HepG2 (cell line): ENCODE data around the gene MYL6. TPM values are rescaled to one million over a fixed set of nuclear protein-coding genes. Genes with fewer than 3 reads are reported as not detected.

Experiments used
- ATF4 ChIP-seq, 2 experiments: fragments of 450-650 bp in 1 of 2; sonication (generic) in 1 of 2; formaldehyde crosslinking; IDR thresholded peaks; 2 replicates each; pipeline versions ENCODE4 v1.5.0 to v1.8.0; 2020 to 2022; ENCODE audit warnings: mild to moderate bottlenecking in 1 of 2, missing genetic modification reagents in 1 of 2
- DNMT3B ChIP-seq: conservative IDR thresholded peaks from 2 replicates; pipeline ENCODE4 v1.6.1; 2016; ENCODE audit warnings: missing biosample characterization, control low read depth
- ELF3 ChIP-seq: IDR thresholded peaks from 2 replicates; pipeline ENCODE4 v1.6.1; 2016; ENCODE audit warnings: missing genetic modification reagents, missing compliant biosample characterization
- HDAC1 ChIP-seq: sonication (generic); formaldehyde crosslinking; IDR thresholded peaks from 2 replicates; pipeline ENCODE4 v1.5.1; 2020; ENCODE audit warnings: mild to moderate bottlenecking, missing genetic modification reagents
- HMGXB3 ChIP-seq: sonication (generic); formaldehyde crosslinking; IDR thresholded peaks from 2 replicates; pipeline ENCODE4 v1.4.0; 2020; ENCODE audit warnings: missing genetic modification reagents, borderline replicate concordance
- JDP2 ChIP-seq: sonication (generic); formaldehyde crosslinking; IDR thresholded peaks from 2 replicates; pipeline ENCODE4 v1.8.1; 2022; ENCODE audit warnings: missing genetic modification reagents, borderline replicate concordance
- KLF9 ChIP-seq: IDR thresholded peaks from 2 replicates; pipeline ENCODE4 v1.6.1; 2016; ENCODE audit warnings: low read depth
- MED8 ChIP-seq: sonication (generic); formaldehyde crosslinking; IDR thresholded peaks from 2 replicates; pipeline ENCODE4 v1.8.1; 2023; ENCODE audit warnings: mild to moderate bottlenecking, missing genetic modification reagents; ENCODE audit not compliant: insufficient replicate concordance
- NCOR1 ChIP-seq: fragments of 200-600 bp; sonication (generic); IDR thresholded peaks from 2 replicates; pipeline ENCODE4 v1.7.0; 2017; ENCODE audit warnings: antibody characterized with exemption, low read length, borderline replicate concordance
- SRY ChIP-seq: sonication (generic); formaldehyde crosslinking; IDR thresholded peaks from 2 replicates; pipeline ENCODE4 v1.8.0; 2022; ENCODE audit warnings: mild to moderate bottlenecking, missing genetic modification reagents
- XRCC5 ChIP-seq: fragments of 200-400 bp; formaldehyde crosslinking; optimal IDR thresholded peaks from 2 replicates; pipeline ENCODE3; 2017; ENCODE audit warnings: mild to moderate bottlenecking, low read length
- ZNF12 ChIP-seq: sonication (generic); formaldehyde crosslinking; IDR thresholded peaks from 2 replicates; pipeline ENCODE4 v1.5.0; 2020; ENCODE audit warnings: missing genetic modification reagents
- ZNF263 ChIP-seq: sonication (generic); formaldehyde crosslinking; IDR thresholded peaks from 2 replicates; pipeline ENCODE4 v1.4.0; 2020; ENCODE audit warnings: missing genetic modification reagents
- polyA plus RNA-seq, 8 experiments: library from polyadenylated mRNA; depleted of rRNA in 3 of 8; stranded (reverse) in 7 of 8; unstranded in 1 of 8; fragments of >200 nt; fragmentation: Illumina TruSeq in 4 of 8; extraction: Trizol in 4 of 8; gene quantifications; 2 replicates each; pipeline versions ENCODE4 v1.2.1 to v1.2.3, GENCODE V29; 2011 to 2016; ENCODE audit warnings: low read depth in 4 of 8, missing spikeins in 1 of 8, mixed read lengths in 1 of 8; ENCODE audit not compliant: insufficient read depth in 1 of 8
- total RNA-seq, 5 experiments: library from RNA; depleted of rRNA; stranded (reverse); fragments of >200 nt; fragmentation: Illumina TruSeq; extraction: Trizol; gene quantifications; 2 replicates each; pipeline ENCODE4 v1.2.3, GENCODE V29; 2016; ENCODE audit warnings: low read depth in 1 of 5
- TF ChIP-seq, protein P1 (sequence below), 2 experiments: sonication (generic) in 1 of 2; formaldehyde crosslinking in 1 of 2; IDR thresholded peaks; 2 replicates each; pipeline versions ENCODE4 v1.5.1 to v1.6.1; 2011 to 2020; ENCODE audit warnings: borderline replicate concordance in 1 of 2, low read depth in 1 of 2, low read length in 1 of 2, mild to moderate bottlenecking in 1 of 2, missing genetic modification reagents in 1 of 2, moderate library complexity in 1 of 2
- TF ChIP-seq, protein P2 (sequence below): sonication (generic); formaldehyde crosslinking; IDR thresholded peaks from 2 replicates; pipeline ENCODE4 v1.4.0; 2020; ENCODE audit warnings: low read depth, mild to moderate bottlenecking, missing genetic modification reagents
- TF ChIP-seq, protein P3 (sequence below): sonication (generic); formaldehyde crosslinking; IDR thresholded peaks from 2 replicates; pipeline ENCODE4 v1.4.0; 2020; ENCODE audit warnings: missing genetic modification reagents, borderline replicate concordance

The MYL6 gene
- total and polyA plus RNA-seq, 2 of the 13 experiments (the other 11 are each of a cell fraction or from before 2014, with no cell fraction given): 1,127 to 1,192 TPM

- TF ChIP-seq, protein P1, sequence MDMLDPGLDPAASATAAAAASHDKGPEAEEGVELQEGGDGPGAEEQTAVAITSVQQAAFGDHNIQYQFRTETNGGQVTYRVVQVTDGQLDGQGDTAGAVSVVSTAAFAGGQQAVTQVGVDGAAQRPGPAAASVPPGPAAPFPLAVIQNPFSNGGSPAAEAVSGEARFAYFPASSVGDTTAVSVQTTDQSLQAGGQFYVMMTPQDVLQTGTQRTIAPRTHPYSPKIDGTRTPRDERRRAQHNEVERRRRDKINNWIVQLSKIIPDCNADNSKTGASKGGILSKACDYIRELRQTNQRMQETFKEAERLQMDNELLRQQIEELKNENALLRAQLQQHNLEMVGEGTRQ (IDR thresholded peaks at IDR 0.05; ENCODE audit: low read depth, low read length): no peak
- TF ChIP-seq, protein P1 (CRISPR knock-in tag; IDR thresholded peaks at IDR 0.05; ENCODE audit: borderline replicate concordance): no peak
- no peak for TF ChIP-seq ZNF263 (CRISPR knock-in tag)
- TF ChIP-seq ELF3 (CRISPR knock-in tag): peak; percentile 66
- TF ChIP-seq KLF9 (CRISPR knock-in tag): no peak
- TF ChIP-seq XRCC5: peak; percentile 82
- no peak for TF ChIP-seq ZNF12
- no peak for TF ChIP-seq HMGXB3 (CRISPR knock-in tag)
- TF ChIP-seq SRY: 0 out of 2 replicates have a peak, but pooled peaks have one; percentile 59
- TF ChIP-seq, protein P2, sequence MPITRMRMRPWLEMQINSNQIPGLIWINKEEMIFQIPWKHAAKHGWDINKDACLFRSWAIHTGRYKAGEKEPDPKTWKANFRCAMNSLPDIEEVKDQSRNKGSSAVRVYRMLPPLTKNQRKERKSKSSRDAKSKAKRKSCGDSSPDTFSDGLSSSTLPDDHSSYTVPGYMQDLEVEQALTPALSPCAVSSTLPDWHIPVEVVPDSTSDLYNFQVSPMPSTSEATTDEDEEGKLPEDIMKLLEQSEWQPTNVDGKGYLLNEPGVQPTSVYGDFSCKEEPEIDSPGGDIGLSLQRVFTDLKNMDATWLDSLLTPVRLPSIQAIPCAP (CRISPR knock-in tag): no peak
- TF ChIP-seq, protein P3, sequence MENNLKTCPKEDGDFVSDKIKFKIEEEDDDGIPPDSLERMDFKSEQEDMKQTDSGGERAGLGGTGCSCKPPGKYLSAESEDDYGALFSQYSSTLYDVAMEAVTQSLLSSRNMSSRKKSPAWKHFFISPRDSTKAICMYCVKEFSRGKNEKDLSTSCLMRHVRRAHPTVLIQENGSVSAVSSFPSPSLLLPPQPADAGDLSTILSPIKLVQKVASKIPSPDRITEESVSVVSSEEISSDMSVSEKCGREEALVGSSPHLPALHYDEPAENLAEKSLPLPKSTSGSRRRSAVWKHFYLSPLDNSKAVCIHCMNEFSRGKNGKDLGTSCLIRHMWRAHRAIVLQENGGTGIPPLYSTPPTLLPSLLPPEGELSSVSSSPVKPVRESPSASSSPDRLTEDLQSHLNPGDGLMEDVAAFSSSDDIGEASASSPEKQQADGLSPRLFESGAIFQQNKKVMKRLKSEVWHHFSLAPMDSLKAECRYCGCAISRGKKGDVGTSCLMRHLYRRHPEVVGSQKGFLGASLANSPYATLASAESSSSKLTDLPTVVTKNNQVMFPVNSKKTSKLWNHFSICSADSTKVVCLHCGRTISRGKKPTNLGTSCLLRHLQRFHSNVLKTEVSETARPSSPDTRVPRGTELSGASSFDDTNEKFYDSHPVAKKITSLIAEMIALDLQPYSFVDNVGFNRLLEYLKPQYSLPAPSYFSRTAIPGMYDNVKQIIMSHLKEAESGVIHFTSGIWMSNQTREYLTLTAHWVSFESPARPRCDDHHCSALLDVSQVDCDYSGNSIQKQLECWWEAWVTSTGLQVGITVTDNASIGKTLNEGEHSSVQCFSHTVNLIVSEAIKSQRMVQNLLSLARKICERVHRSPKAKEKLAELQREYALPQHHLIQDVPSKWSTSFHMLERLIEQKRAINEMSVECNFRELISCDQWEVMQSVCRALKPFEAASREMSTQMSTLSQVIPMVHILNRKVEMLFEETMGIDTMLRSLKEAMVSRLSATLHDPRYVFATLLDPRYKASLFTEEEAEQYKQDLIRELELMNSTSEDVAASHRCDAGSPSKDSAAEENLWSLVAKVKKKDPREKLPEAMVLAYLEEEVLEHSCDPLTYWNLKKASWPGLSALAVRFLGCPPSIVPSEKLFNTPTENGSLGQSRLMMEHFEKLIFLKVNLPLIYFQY (CRISPR knock-in tag): peak; percentile 70
- no peak for TF ChIP-seq JDP2 (CRISPR knock-in tag)
- no peak for TF ChIP-seq MED8
- no peak for TF ChIP-seq ATF4 (CRISPR knock-in tag; IDR thresholded peaks at IDR 0.05)
- TF ChIP-seq NCOR1: no peak
- TF ChIP-seq DNMT3B (CRISPR knock-in tag): no peak
- TF ChIP-seq HDAC1 (CRISPR knock-in tag): no peak; the same call in 1 of the 2 replicates
Observed at GRCh38 chr12:56189099-56189917, 31.1 kb downstream of the MYL6 start, which contains the start of gene SMARCC2 (continued).
